ENCODE results near the gene ATP1A4. TPM values are rescaled to one million over a fixed set of nuclear protein-coding genes. Genes with fewer than 3 reads are reported as not detected.

ATP1A4 gene
- total RNA-seq, 1 donor from 2014 or later: not detected

- no peak for TF ChIP-seq CTCF (IDR thresholded peaks at IDR 0.05; ENCODE audit: unreplicated experiment)
- no peak overlapping the region for H3K27ac Mint-ChIP-seq
Measured at GRCh38 chr1:160207118-160207650, 55.8 kb downstream of the ATP1A4 start.

GRCh38 chr1:160207771-160208556, 56.6 kb downstream of the ATP1A4 start:
- H3K4me3 Mint-ChIP-seq (ENCODE audit: low read depth): peak overlapping the region; percentile 25
- no peaks in the 10 kb centered on the region for H3K27me3 Mint-ChIP-seq
- peaks cover 5% of the 10 kb centered on the region for H3K36me3 Mint-ChIP-seq (ENCODE audit: insufficient read depth)
- H3K27ac Mint-ChIP-seq: no peak overlapping the region
- H3K4me1 Mint-ChIP-seq (ENCODE audit: low read depth): peaks cover 6% of the 10 kb centered on the region
- DNase-seq (ENCODE audit: low spot score, unreplicated experiment): no peak
- no peak for TF ChIP-seq CTCF (IDR thresholded peaks at IDR 0.05; ENCODE audit: unreplicated experiment)
- no peaks in the 10 kb centered on the region for H3K9me3 Mint-ChIP-seq (ENCODE audit: low read depth)

More at GRCh38 chr1:160207118-160207650, 55.8 kb downstream of the ATP1A4 start:
- Mint-ChIP-seq H3K27me3 (no peaks in the 10 kb centered on the region), H3K4me1 (ENCODE audit: low read depth) (peaks cover 6% of the 10 kb centered on the region), H3K36me3 (ENCODE audit: insufficient read depth) (peaks cover 4% of the 10 kb centered on the region), H3K9me3 (ENCODE audit: low read depth) (no peaks in the 10 kb centered on the region), H3K4me3 (ENCODE audit: low read depth) (peak overlapping the region; percentile 84)
- DNase-seq (ENCODE audit: low spot score, unreplicated experiment): no peak

GRCh38 chr1:160208557-160209320, 57.3 kb downstream of the ATP1A4 start:
- Mint-ChIP-seq H3K4me1 (ENCODE audit: low read depth) (peaks cover 6% of the 10 kb centered on the region), H3K27ac (no peak overlapping the region), H3K36me3 (ENCODE audit: insufficient read depth) (peaks cover 9% of the 10 kb centered on the region), H3K27me3 (no peaks in the 10 kb centered on the region), H3K4me3 (ENCODE audit: low read depth) (no peak overlapping the region), H3K9me3 (ENCODE audit: low read depth) (no peaks in the 10 kb centered on the region)
- DNase-seq (ENCODE audit: low spot score, unreplicated experiment): no peak
- no peak for TF ChIP-seq CTCF (IDR thresholded peaks at IDR 0.05; ENCODE audit: unreplicated experiment)

- no peak for DNase-seq (ENCODE audit: low spot score, unreplicated experiment)
Measured at GRCh38 chr1:160209321-160210046, 58.1 kb downstream of the ATP1A4 start.

More at GRCh38 chr1:160209321-160210046, 58.1 kb downstream of the ATP1A4 start:
- no peak overlapping the region for H3K27ac Mint-ChIP-seq
- no peaks in the 10 kb centered on the region for H3K9me3 Mint-ChIP-seq (ENCODE audit: low read depth)
- H3K4me1 Mint-ChIP-seq (ENCODE audit: low read depth): peaks cover 6% of the 10 kb centered on the region
- no peaks in the 10 kb centered on the region for H3K27me3 Mint-ChIP-seq
- peaks cover 9% of the 10 kb centered on the region for H3K36me3 Mint-ChIP-seq (ENCODE audit: insufficient read depth)
- no peak for TF ChIP-seq CTCF (IDR thresholded peaks at IDR 0.05; ENCODE audit: unreplicated experiment)
- H3K4me3 Mint-ChIP-seq (ENCODE audit: low read depth): no peak overlapping the region

Data from progenitor cell of endocrine pancreas (in vitro differentiated cells).